ENCODE results near the gene DYNLT4. TPM values are rescaled to one million over a fixed set of nuclear protein-coding genes. Genes with fewer than 3 reads are reported as not detected.

Gene DYNLT4
- total RNA-seq, 1 donor from 2014 or later: 0.31 TPM

GRCh38 chr1:44806025-44806703, 987 bp downstream of the DYNLT4 start:
- peak overlapping the region; percentile 99 for H3K27ac Mint-ChIP-seq
- no peaks in the 10 kb centered on the region for H3K27me3 Mint-ChIP-seq (ENCODE audit: low read depth)
- TF ChIP-seq CTCF (IDR thresholded peaks at IDR 0.05; ENCODE audit: unreplicated experiment): no peak
- H3K4me1 Mint-ChIP-seq: peaks cover 43% of the 10 kb centered on the region
- H3K4me3 Mint-ChIP-seq: no peak overlapping the region
- peaks cover 14% of the 10 kb centered on the region for H3K36me3 Mint-ChIP-seq
- H3K9me3 Mint-ChIP-seq: no peaks in the 10 kb centered on the region
- no peak for DNase-seq (ENCODE audit: low spot score in 2 of 2, unreplicated experiment in 2 of 2)

- H3K27me3 Mint-ChIP-seq (ENCODE audit: low read depth): peaks cover 3% of the 10 kb centered on the region
- no peak for TF ChIP-seq CTCF (IDR thresholded peaks at IDR 0.05; ENCODE audit: unreplicated experiment)
- DNase-seq (ENCODE audit: low spot score in 2 of 2, unreplicated experiment in 2 of 2): no peak
- H3K4me1 Mint-ChIP-seq: peaks cover 42% of the 10 kb centered on the region
- H3K27ac Mint-ChIP-seq: no peak overlapping the region
- H3K36me3 Mint-ChIP-seq: peaks cover 14% of the 10 kb centered on the region
- no peak overlapping the region for H3K4me3 Mint-ChIP-seq
- H3K9me3 Mint-ChIP-seq: no peaks in the 10 kb centered on the region
These were observed 1.7 kb downstream of the DYNLT4 start for GRCh38 chr1:44805311-44806024.

- no peak overlapping the region for H3K4me3 Mint-ChIP-seq
- no peak for TF ChIP-seq CTCF (IDR thresholded peaks at IDR 0.05; ENCODE audit: unreplicated experiment)
- H3K27me3 Mint-ChIP-seq (ENCODE audit: low read depth): peaks cover 3% of the 10 kb centered on the region
- H3K27ac Mint-ChIP-seq: no peak overlapping the region
- H3K4me1 Mint-ChIP-seq: peaks cover 34% of the 10 kb centered on the region
- DNase-seq (ENCODE audit: low spot score in 2 of 2, unreplicated experiment in 2 of 2): no peak
- H3K9me3 Mint-ChIP-seq: no peaks in the 10 kb centered on the region
- peaks cover 14% of the 10 kb centered on the region for H3K36me3 Mint-ChIP-seq
These were observed 3.6 kb downstream of the DYNLT4 start for GRCh38 chr1:44803312-44804095.

GRCh38 chr1:44803062-44803311, 4.2 kb downstream of the DYNLT4 start:
- peaks cover 14% of the 10 kb centered on the region for H3K36me3 Mint-ChIP-seq
- no peak overlapping the region for H3K27ac Mint-ChIP-seq
- no peak for DNase-seq (ENCODE audit: low spot score in 2 of 2, unreplicated experiment in 2 of 2)
- H3K4me3 Mint-ChIP-seq: peak overlapping the region; percentile 25
- no peak for TF ChIP-seq CTCF (IDR thresholded peaks at IDR 0.05; ENCODE audit: unreplicated experiment)
- peaks cover 29% of the 10 kb centered on the region for H3K4me1 Mint-ChIP-seq
- no peaks in the 10 kb centered on the region for H3K9me3 Mint-ChIP-seq
- H3K27me3 Mint-ChIP-seq (ENCODE audit: low read depth): peaks cover 3% of the 10 kb centered on the region

- H3K4me1 Mint-ChIP-seq: peaks cover 24% of the 10 kb centered on the region
- H3K36me3 Mint-ChIP-seq: peaks cover 14% of the 10 kb centered on the region
- DNase-seq (ENCODE audit: low spot score in 2 of 2, unreplicated experiment in 2 of 2): no peak
- TF ChIP-seq CTCF (IDR thresholded peaks at IDR 0.05; ENCODE audit: unreplicated experiment): no peak
- peak overlapping the region; percentile 11 for H3K27ac Mint-ChIP-seq
- no peaks in the 10 kb centered on the region for H3K9me3 Mint-ChIP-seq
- peak overlapping the region; percentile 76 for H3K4me3 Mint-ChIP-seq
- H3K27me3 Mint-ChIP-seq (ENCODE audit: low read depth): peaks cover 3% of the 10 kb centered on the region
These were observed 4.7 kb downstream of the DYNLT4 start for GRCh38 chr1:44802306-44803061.
